ENCODE measurements around the gene DUSP12. TPM values are rescaled to one million over a fixed set of nuclear protein-coding genes. Genes with fewer than 3 reads are reported as not detected.

Gene DUSP12, protein sequence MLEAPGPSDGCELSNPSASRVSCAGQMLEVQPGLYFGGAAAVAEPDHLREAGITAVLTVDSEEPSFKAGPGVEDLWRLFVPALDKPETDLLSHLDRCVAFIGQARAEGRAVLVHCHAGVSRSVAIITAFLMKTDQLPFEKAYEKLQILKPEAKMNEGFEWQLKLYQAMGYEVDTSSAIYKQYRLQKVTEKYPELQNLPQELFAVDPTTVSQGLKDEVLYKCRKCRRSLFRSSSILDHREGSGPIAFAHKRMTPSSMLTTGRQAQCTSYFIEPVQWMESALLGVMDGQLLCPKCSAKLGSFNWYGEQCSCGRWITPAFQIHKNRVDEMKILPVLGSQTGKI
- total RNA-seq: 10 to 100 TPM; 27.7 to 39.4 TPM

DNA sequence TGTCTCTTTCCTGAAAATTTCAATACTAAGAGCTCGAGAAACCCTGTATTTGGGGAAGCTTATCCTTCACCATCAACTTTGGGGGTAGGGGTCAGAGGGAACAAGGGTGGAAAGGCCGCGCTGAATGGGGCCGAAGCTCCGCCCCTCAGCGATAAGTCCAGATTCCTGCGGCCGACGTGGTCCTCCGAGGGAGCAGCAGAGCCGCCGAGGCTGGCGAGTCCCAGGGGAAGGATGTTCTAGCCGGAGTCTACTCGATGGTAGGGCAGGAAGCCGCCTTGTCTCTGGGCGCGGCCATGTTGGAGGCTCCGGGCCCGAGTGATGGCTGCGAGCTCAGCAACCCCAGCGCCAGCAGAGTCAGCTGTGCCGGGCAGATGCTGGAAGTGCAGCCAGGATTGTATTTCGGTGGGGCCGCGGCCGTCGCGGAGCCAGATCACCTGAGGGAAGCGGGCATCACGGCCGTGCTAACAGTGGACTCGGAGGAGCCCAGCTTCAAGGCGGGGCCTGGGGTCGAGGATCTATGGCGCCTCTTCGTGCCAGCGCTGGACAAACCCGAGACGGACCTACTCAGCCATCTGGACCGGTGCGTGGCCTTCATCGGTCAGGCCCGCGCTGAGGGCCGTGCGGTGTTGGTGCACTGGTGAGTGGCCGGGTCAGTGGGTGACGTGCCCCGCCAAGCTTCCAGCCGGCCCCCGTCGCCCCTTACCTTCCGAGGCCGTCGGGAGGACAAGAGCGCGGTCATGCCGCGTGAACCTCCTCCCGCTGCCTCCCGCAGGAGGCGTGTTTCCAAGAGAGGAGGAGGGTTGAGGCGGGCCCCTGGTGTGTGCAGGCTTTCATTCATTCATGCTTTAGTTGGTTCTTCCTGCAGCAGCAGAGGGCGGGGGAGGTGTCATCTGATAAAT is at the start of gene DUSP12:
Gene DUSP12, plus strand, starts transcription at position 278 of the 899 bp plus-strand sequence. Its CDS starts 16 bp downstream, at position 294.
- H3K36me3 Mint-ChIP-seq: peaks cover 17% of the 10 kb centered on the region
- H3K4me1 Mint-ChIP-seq (ENCODE audit: low read depth in 2 of 2): peaks cover 25 to 44% of the 10 kb centered on the region in 2 donors
- peaks cover 3% of the 10 kb centered on the region for H3K9me3 Mint-ChIP-seq
- DNase-seq (ENCODE audit: low spot score) (peak; percentile 95), ATAC-seq (peak; percentile 98 to 99)
- peaks cover 0 to 5% of the 10 kb centered on the region in 2 donors for H3K27me3 Mint-ChIP-seq
- H3K4me3 Mint-ChIP-seq: peak within 1 kb of the TSS; percentile 99
- peak within 1 kb of the TSS; percentile 84 to 93 for H3K27ac Mint-ChIP-seq

DNA sequence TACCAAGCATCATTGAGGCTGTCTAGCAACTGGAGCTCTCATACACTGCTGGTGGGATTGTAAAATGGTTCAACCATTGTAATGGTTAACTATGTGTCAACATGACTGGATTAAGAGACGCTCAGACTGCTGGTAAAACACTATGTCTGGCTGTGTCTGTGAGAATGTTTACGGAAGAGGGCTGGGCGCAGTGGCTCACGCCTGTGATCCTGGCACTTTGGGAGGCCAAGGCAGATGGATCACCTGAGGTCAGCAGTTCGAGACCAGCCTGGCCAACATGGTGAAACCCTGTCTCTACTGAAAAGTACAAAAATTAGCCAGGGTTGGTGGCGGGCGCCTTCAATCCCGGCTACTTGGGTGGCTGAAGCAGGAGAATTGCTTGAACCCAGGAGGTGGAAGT is 47.3 kb upstream of the DUSP12 start:
- no peak for DNase-seq (ENCODE audit: low spot score)
- Mint-ChIP-seq H3K4me1 (ENCODE audit: low read depth in 2 of 2) (peaks cover 7 to 9% of the 10 kb centered on the region in 2 donors), H3K4me3 (no peak overlapping the region), H3K27me3 (peaks cover 0 to 2% of the 10 kb centered on the region in 2 donors), H3K36me3 (no peaks in the 10 kb centered on the region), H3K27ac (no peak overlapping the region), H3K9me3 (no peaks in the 10 kb centered on the region)
- ATAC-seq: no peak

DNA sequence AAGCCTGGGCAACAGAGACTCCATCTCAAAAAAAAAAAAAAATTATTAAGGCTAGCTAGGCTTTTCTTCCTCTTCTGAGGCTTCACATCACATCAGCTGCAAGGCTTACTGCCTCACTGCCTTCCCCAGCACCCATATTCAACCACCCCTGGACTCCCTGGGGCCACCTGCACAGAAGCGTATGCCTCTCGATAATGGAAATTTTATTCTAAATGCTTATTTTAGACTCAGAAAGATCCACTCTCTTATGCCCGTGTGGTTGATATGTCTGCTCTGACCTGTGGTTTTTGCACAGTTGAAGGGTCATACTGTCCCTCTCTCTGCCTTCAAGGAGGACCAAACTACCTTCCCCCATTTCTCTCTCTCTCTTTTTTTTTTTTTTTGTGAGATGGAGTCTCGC is 44.0 kb upstream of the DUSP12 start:
- H3K27me3 Mint-ChIP-seq: peaks cover 7% of the 10 kb centered on the region in 2 donors
- ATAC-seq (no peak), DNase-seq (ENCODE audit: low spot score) (no peak)
- H3K4me1 Mint-ChIP-seq (ENCODE audit: low read depth in 2 of 2): peaks cover 0 to 5% of the 10 kb centered on the region in 2 donors
- no peaks in the 10 kb centered on the region for H3K36me3 Mint-ChIP-seq
- no peaks in the 10 kb centered on the region for H3K9me3 Mint-ChIP-seq
- no peak overlapping the region for H3K4me3 Mint-ChIP-seq
- H3K27ac Mint-ChIP-seq: no peak overlapping the region

DNA sequence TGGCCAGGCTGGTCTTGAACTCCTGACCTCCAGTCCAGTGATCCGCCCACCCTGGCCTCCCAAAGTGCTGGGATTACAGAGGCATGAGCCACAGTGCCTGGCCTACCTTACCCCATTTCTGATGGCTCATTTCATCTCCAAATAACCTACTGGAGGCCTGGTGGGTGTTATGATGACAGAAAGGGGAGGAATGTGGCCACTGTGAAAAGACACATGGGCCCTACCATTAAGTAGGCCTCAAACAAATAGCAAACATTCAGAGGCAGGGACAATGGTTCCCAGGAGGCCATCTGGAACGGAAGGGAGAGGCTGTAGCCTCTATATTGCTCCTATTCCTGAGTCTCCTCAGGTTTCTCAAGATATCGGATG is 43.5 kb upstream of the DUSP12 start:
- peaks cover 7% of the 10 kb centered on the region in 2 donors for H3K27me3 Mint-ChIP-seq
- no peak overlapping the region for H3K27ac Mint-ChIP-seq
- H3K4me3 Mint-ChIP-seq: no peak overlapping the region
- DNase-seq (ENCODE audit: low spot score) (no peak), ATAC-seq (no peak)
- H3K4me1 Mint-ChIP-seq (ENCODE audit: low read depth in 2 of 2): peaks cover 0 to 5% of the 10 kb centered on the region in 2 donors
- H3K36me3 Mint-ChIP-seq: no peaks in the 10 kb centered on the region
- H3K9me3 Mint-ChIP-seq: no peaks in the 10 kb centered on the region

DNA sequence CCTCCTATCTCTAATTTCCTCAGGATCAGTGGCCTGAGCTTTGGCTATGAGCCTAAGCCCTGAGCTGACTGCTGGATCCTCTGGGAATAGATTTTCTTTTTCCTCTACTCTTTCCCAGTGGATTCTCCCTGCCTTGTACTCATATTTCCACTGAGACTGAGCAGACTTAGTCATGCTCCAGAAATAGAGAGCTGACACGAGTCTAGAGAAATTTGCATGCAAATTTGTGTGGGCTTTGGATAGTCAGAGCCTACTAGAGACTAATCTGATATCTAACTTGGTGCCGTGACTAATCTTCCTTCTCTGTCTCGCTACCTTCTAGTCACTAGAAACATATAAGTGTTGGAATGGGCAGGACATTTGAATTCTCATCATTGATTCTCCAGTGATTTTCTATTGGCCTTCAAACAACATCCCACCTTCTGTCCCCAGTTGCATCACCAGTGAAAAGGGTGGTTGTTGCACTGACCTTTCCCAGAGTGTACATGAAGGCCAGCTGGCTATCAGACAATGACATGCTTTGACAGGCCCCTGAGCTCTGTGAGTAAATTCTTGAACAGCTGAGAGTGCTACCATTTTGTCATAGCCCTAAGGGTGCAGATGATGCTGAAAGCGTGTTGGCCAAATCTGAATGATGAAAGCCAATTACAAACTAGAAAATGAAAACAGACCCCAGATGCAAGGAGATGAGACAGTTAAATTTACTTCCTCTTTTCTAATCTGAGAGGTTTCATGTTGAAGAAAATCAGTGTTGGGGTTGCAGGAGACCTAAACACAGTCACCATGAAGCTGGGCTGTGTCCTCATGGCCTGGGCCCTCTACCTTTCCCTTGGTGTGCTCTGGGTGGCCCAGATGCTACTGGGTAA is 42.9 kb upstream of the DUSP12 start, which contains the start of gene FCRLA:
Gene FCRLA, plus strand, starts transcription at position 748 of the 866 bp plus-strand sequence. Its CDS starts 36 bp downstream, at position 784.
- ATAC-seq (no peak), DNase-seq (ENCODE audit: low spot score) (no peak)
- H3K4me1 Mint-ChIP-seq (ENCODE audit: low read depth in 2 of 2): peaks cover 0 to 5% of the 10 kb centered on the region in 2 donors
- no peaks in the 10 kb centered on the region for H3K9me3 Mint-ChIP-seq
- no peak within 1 kb of the TSS for H3K4me3 Mint-ChIP-seq
- H3K36me3 Mint-ChIP-seq: no peaks in the 10 kb centered on the region
- peaks cover 7% of the 10 kb centered on the region in 2 donors for H3K27me3 Mint-ChIP-seq
- H3K27ac Mint-ChIP-seq: no peak within 1 kb of the TSS

DNA sequence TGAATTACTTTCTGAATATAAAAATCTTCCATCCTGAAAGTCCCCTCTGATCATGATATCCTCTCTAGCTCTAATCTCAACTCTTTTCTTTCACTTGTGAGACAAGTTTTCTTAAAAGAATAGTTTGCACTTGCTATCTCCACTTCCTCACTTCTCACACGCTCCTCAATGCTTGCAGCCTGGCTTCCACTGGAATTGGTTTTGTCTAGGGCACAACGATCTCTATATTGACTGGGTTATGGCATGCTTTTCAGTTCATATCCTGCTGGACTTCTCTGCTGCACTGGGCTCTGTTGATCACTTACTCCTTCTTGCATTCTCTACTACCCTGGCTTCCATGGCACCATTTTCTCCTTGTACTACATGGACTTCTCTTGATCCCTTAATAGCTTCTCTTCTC is 42.1 kb upstream of the DUSP12 start:
- Mint-ChIP-seq H3K27ac (no peak overlapping the region), H3K27me3 (peaks cover 4 to 7% of the 10 kb centered on the region in 2 donors), H3K4me3 (no peak overlapping the region), H3K9me3 (no peaks in the 10 kb centered on the region), H3K4me1 (ENCODE audit: low read depth in 2 of 2) (peaks cover 0 to 5% of the 10 kb centered on the region in 2 donors), H3K36me3 (no peaks in the 10 kb centered on the region)
- ATAC-seq (no peak), DNase-seq (ENCODE audit: low spot score) (no peak)

DNA sequence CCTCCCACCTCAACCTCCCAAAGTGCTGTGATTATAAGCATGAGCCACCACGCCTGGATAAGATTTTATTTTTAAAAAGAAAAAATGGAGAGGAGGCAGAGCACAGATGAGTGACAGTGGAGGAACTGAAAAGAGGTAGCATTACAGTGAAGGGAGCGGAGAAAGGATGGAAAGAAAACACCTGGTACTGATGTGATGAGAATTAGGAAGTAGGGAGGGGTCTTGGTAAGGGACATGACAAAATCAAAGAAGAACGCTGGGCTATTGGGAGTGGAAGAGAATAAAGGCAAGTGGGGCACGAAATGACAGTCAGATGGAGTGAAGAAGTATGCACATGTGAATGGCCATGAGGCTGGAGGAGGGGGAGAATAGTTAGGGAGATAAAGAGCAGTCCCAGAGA is 40.2 kb upstream of the DUSP12 start:
- ATAC-seq: no peak
- H3K4me1 Mint-ChIP-seq (ENCODE audit: low read depth in 2 of 2): peaks cover 0 to 5% of the 10 kb centered on the region in 2 donors
- no peak overlapping the region for H3K27ac Mint-ChIP-seq
- DNase-seq (ENCODE audit: low spot score): no peak
- no peak overlapping the region for H3K4me3 Mint-ChIP-seq
- H3K36me3 Mint-ChIP-seq: no peaks in the 10 kb centered on the region
- H3K9me3 Mint-ChIP-seq: no peaks in the 10 kb centered on the region
- peaks cover 4 to 7% of the 10 kb centered on the region in 2 donors for H3K27me3 Mint-ChIP-seq

DNA sequence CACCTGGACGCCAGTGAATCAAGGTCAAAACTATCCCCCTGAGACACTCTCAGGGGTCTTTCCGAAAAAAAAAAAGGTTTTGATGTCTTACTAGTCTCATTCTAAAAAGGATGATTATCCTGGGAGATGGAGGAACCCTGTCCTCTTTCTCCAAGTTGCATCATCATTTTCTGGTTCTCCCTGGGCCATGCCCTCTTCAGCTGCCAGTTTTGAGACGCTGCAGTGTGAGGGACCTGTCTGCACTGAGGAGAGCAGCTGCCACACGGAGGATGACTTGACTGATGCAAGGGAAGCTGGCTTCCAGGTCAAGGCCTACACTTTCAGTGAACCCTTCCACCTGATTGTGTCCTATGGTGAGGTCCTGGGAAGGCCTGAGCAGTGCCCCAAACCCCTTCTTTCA is 39.0 kb upstream of the DUSP12 start:
- H3K9me3 Mint-ChIP-seq: no peaks in the 10 kb centered on the region
- ATAC-seq (no peak), DNase-seq (ENCODE audit: low spot score) (no peak)
- H3K36me3 Mint-ChIP-seq: no peaks in the 10 kb centered on the region
- peaks cover 0 to 5% of the 10 kb centered on the region in 2 donors for H3K4me1 Mint-ChIP-seq (ENCODE audit: low read depth in 2 of 2)
- no peak overlapping the region for H3K27ac Mint-ChIP-seq
- H3K4me3 Mint-ChIP-seq: no peak overlapping the region
- H3K27me3 Mint-ChIP-seq: peaks cover 6 to 7% of the 10 kb centered on the region in 2 donors

DNA sequence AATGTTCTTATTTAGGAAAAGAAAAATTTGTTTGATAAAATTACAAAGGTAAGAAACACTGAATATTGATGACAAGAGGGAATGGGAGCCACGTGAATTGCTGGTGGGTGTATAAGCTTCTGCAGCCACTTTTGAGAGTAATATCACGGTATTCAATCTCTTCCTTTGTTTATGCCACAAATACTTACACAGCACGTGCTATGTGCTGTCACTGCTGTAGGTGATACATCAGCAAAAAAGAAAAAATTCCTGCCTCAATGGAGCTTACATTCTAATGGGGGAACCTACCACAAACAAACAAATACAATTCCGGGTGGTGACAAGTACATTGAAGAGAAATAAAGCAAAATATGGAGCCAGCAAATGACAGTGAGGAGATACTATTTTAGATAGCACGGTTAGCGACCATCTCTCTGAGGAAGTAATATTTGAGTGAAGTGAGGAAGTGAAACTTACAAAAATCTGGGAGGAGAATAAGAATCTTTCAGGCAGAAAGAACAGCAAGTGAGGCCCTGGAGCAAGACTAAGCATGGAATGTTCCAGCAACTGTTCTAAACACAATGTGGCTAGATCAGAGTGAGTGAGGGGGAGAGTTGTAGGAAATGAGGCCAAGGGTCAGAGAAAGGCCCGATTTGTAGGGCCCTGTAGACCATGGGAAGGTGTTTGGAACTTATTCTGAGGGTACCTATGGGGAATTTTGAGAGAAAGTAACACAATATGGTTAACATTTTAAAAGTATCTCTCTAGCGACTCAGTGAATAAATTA is 30.8 kb upstream of the DUSP12 start:
- DNase-seq (ENCODE audit: low spot score) (no peak), ATAC-seq (no peak)
- H3K4me1 Mint-ChIP-seq (ENCODE audit: low read depth in 2 of 2): peaks cover 20 to 23% of the 10 kb centered on the region in 2 donors
- H3K4me3 Mint-ChIP-seq: no peak overlapping the region
- H3K9me3 Mint-ChIP-seq: no peaks in the 10 kb centered on the region
- H3K36me3 Mint-ChIP-seq: no peaks in the 10 kb centered on the region
- H3K27ac Mint-ChIP-seq: peak overlapping the region in 1 of 2 donors; percentile 2
- H3K27me3 Mint-ChIP-seq: peaks cover 0 to 6% of the 10 kb centered on the region in 2 donors

DNA sequence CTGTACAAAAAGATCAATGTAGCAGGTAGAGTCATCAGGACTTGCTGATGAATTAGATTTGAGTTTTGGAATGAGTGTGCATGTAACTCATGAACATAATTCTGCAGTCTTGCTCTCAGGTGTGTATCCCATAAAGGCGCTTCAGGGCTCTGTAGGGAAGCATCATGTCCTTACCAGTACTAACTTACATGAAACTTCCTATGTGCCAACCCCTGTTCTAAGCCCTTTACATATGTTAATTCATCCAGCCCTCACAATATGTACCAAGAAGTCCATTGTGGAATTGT is 30.3 kb upstream of the DUSP12 start:
- Mint-ChIP-seq H3K27me3 (peaks cover 0 to 6% of the 10 kb centered on the region in 2 donors), H3K36me3 (no peaks in the 10 kb centered on the region), H3K9me3 (no peaks in the 10 kb centered on the region), H3K4me1 (ENCODE audit: low read depth in 2 of 2) (peaks cover 20 to 27% of the 10 kb centered on the region in 2 donors), H3K27ac (no peak overlapping the region), H3K4me3 (no peak overlapping the region)
- ATAC-seq (no peak), DNase-seq (ENCODE audit: low spot score) (no peak)

DNA sequence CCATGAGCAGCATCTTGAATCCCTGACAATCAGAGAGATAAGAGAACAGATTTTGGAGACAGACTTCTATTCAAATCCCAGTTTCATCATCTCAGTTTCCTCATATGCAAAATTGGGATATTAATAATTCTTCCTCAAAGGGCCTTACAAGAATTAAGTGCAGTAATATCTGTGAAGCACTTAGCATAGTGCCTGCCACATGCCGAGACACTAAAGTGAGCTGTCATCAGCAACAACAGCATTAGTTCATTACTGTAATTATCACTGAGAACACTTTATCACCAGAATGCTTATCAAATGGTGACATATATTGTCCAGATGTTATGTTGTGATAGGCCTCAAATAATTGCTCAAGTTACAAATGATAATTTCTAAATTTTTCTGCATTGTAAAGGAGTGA is 29.2 kb upstream of the DUSP12 start:
- no peak overlapping the region for H3K27ac Mint-ChIP-seq
- DNase-seq (ENCODE audit: low spot score) (no peak), ATAC-seq (no peak)
- H3K4me3 Mint-ChIP-seq: no peak overlapping the region
- no peaks in the 10 kb centered on the region for H3K9me3 Mint-ChIP-seq
- H3K27me3 Mint-ChIP-seq: peaks cover 0 to 5% of the 10 kb centered on the region in 2 donors
- H3K4me1 Mint-ChIP-seq (ENCODE audit: low read depth in 2 of 2): peaks cover 29 to 36% of the 10 kb centered on the region in 2 donors
- H3K36me3 Mint-ChIP-seq: no peaks in the 10 kb centered on the region

DNA sequence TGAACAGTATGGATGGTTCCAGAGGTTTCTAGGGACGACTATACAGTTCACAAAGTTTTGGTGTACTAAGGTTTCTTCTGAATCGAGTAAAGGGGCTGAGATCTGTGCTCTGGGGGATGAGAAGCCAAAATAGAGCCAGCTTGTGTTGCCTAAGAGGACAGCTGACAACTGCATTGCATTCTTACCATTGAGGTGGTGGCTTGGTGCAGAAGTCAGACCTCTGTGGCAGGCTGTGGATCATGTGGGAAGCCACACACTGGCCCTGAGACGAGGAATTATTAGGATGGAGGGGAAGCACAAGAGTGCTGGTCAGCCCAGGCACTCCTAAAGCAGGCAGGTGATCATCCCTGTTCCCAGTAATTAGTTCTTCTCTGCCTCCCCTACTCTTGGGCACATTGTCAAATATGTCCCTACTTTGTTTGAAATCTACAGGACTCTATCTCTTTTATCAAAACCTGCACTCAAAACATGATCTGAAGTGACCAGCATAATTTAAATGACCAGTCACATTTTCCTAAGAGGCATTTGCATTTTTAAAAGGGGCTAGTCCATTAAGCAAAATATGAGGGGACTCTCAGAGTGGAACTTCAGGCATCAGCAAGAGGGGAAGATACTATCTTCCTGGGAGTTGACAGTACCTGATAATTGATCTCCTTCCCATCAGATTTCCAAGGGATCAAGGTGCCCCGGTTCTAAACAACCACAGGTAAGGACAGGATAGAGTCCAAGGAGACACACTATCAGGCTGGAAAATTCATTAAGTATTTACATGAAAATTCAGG is 28.4 kb upstream of the DUSP12 start, which contains the start of gene FCRLB:
Gene FCRLB, plus strand, starts transcription at position 589 of the 782 bp plus-strand sequence. CDS start 1,129 bp downstream, outside the sequence.
- no peak within 1 kb of the TSS for H3K4me3 Mint-ChIP-seq
- H3K4me1 Mint-ChIP-seq (ENCODE audit: low read depth in 2 of 2): peaks cover 36 to 43% of the 10 kb centered on the region in 2 donors
- no peak for ATAC-seq
- no peaks in the 10 kb centered on the region for H3K9me3 Mint-ChIP-seq
- peak within 1 kb of the TSS; percentile 9 to 34 for H3K27ac Mint-ChIP-seq
- peaks cover 0 to 4% of the 10 kb centered on the region in 2 donors for H3K27me3 Mint-ChIP-seq
- DNase-seq (ENCODE audit: low spot score): no peak
- H3K36me3 Mint-ChIP-seq: no peaks in the 10 kb centered on the region

Data from natural killer cell treated with Interleukin-12 subunit alpha and Interleukin-12 subunit beta and Interleukin-15 and Interleukin-18, amount 100 ng/mL, for 72 hours (primary cell).